Keratinocyte (primary cell): ENCODE data around the gene SH3PXD2A.

ENCODE experiments used
- EZH2 ChIP-seq: IDR thresholded peaks from one replicate; pipeline ENCODE4 v1.6.1; 2012; ENCODE audit warnings: inconsistent platforms, mild to moderate bottlenecking, low read length, moderate library complexity
- TF ChIP-seq, protein P1 (sequence below), 3 experiments: IDR thresholded peaks in 1 of 3; conservative IDR thresholded peaks in 1 of 3; optimal IDR thresholded peaks in 1 of 3; 2 replicates in 2 of 3; 3 replicates in 1 of 3; pipeline versions ENCODE3 to v1.5.1; 2011; ENCODE audit warnings: low read length in 3 of 3, mild to moderate bottlenecking in 3 of 3, moderate library complexity in 2 of 3, control low read depth in 1 of 3, inconsistent platforms in 1 of 3; ENCODE audit not compliant: insufficient read depth in 2 of 3; ENCODE audit errors: extremely low read depth in 1 of 3

- TF ChIP-seq, protein P1, sequence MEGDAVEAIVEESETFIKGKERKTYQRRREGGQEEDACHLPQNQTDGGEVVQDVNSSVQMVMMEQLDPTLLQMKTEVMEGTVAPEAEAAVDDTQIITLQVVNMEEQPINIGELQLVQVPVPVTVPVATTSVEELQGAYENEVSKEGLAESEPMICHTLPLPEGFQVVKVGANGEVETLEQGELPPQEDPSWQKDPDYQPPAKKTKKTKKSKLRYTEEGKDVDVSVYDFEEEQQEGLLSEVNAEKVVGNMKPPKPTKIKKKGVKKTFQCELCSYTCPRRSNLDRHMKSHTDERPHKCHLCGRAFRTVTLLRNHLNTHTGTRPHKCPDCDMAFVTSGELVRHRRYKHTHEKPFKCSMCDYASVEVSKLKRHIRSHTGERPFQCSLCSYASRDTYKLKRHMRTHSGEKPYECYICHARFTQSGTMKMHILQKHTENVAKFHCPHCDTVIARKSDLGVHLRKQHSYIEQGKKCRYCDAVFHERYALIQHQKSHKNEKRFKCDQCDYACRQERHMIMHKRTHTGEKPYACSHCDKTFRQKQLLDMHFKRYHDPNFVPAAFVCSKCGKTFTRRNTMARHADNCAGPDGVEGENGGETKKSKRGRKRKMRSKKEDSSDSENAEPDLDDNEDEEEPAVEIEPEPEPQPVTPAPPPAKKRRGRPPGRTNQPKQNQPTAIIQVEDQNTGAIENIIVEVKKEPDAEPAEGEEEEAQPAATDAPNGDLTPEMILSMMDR (optimal IDR thresholded peaks at IDR 0.05 in 1 of 3, IDR thresholded peaks at IDR 0.05 in 1 of 3, conservative IDR thresholded peaks at IDR 0.05 in 1 of 3; ENCODE audit: extremely low read depth in 1 of 3, insufficient read depth in 2 of 3, low read length in 3 of 3), result no peak
- no peak for TF ChIP-seq EZH2
Measured at GRCh38 chr10:103723557-103723956, 131.8 kb downstream of the SH3PXD2A start.
